Naive thymus-derived CD8-positive, alpha-beta T cell (primary cell): ENCODE measurements around the gene BCOR. TPM values are rescaled to one million over a fixed set of nuclear protein-coding genes. Genes with fewer than 3 reads are reported as not detected.
A peak's percentile ranks its signal among the peaks of the same experiment; 100 is the strongest.

Source experiments
- ATAC-seq, 2 donors: fragments of 150-1000 bp; cut with Tn5 transposase in 1 of 2; sonication (Bioruptor Pico), chemical (Tn5 transposase) in 1 of 2; 1 replicate in 1 of 2; 2 replicates in 1 of 2; pipeline ENCODE4 v1.10.0; 2021; ENCODE audit warnings: mild to moderate bottlenecking in 2 of 2, moderate library complexity in 2 of 2
- POLR2A ChIA-PET: fragments of 350-600 bp; sonication (Branson Sonifier 250); formaldehyde crosslinking; loops from one replicate; lab custom pipeline; 2021; ENCODE audit warnings: antibody characterized with exemption; lab: Charles Lee
- DNase-seq, 10 donors: peaks; one replicate each; pipeline versions ENCODE4 v3.0.0 to v3.0.0-alpha.2; 2020 to 2022
- H3K27ac Mint-ChIP-seq, 10 donors: one replicate each; pipeline ENCODE4 v1.8.0; 2020 to 2022; ENCODE audit warnings: mild to moderate bottlenecking in 10 of 10, mixed read lengths in 10 of 10, moderate library complexity in 4 of 10, inconsistent platforms in 1 of 10
- H3K27me3 Mint-ChIP-seq, 5 donors: one replicate each; pipeline ENCODE4 v1.8.0; 2021 to 2022; ENCODE audit warnings: mixed read lengths in 5 of 5
- H3K36me3 Mint-ChIP-seq, 3 donors: one replicate each; pipeline ENCODE4 v1.8.0; 2020 to 2022; ENCODE audit warnings: mixed read lengths in 3 of 3, mild to moderate bottlenecking in 2 of 3, inconsistent platforms in 1 of 3
- H3K4me1 Mint-ChIP-seq, 4 donors: one replicate each; pipeline ENCODE4 v1.8.0; 2021 to 2022; ENCODE audit warnings: mixed read lengths in 4 of 4
- H3K4me3 Mint-ChIP-seq, 10 donors: one replicate each; pipeline ENCODE4 v1.8.0; 2020 to 2022; ENCODE audit warnings: mild to moderate bottlenecking in 10 of 10, mixed read lengths in 10 of 10, moderate library complexity in 6 of 10, inconsistent platforms in 1 of 10
- H3K9me3 Mint-ChIP-seq, 9 donors: one replicate each; pipeline ENCODE4 v1.8.0; 2020 to 2022; ENCODE audit warnings: mixed read lengths in 9 of 9, mild to moderate bottlenecking in 3 of 9, inconsistent platforms in 1 of 9, moderate library complexity in 1 of 9
- polyA plus RNA-seq, 3 donors: library from polyadenylated mRNA; unstranded; fragments of 300-500 nt; fragmentation: Illumina TruSeq; gene quantifications; one replicate each; pipeline ENCODE4 v1.2.3, GENCODE V29; 2021
- total RNA-seq, 8 experiments: library from RNA in 2 of 8; stranded (reverse) in 2 of 8; gene quantifications; one replicate each; pipeline ENCODE4 v1.2.3 and lab custom pipeline; 2021 to 2026

The BCOR gene
- total and polyA plus RNA-seq, 5 experiments from 2014 or later = 2.5 to 35.9 (median 7.7) TPM

DNA sequence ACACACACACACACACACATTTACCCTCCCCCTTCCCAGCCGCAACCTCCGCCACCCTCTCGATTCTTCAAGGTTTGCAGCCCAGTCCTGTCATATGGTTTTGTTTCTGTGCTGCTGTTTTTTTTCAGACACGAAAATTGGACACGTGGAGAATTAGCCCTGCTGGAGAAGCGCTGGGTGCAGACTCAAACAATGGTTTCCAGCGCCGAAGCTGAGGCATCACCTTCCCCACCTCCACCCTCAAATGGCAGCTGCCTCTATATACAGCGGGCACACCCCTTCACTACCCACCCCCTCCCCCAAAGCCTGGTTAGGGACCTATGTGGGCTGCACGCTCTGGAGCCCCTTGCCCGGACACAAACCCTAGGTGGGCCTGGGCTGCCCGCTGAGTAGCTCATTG, 87.9 kb downstream of the BCOR start:
- Mint-ChIP-seq H3K36me3 (no peaks in the 10 kb centered on the region), H3K27ac (peak overlapping the region in 1 of 10 donors; percentile 63), H3K4me1 (peaks cover 14 to 51% (median 38%) of the 10 kb centered on the region in 4 donors), H3K27me3 (peaks cover 4 to 25% (median 14%) of the 10 kb centered on the region in 5 donors), H3K9me3 (peaks cover 0 to 2% (median 0%) of the 10 kb centered on the region in 9 donors), H3K4me3 (peak overlapping the region; percentile 52 to 74 (median 62))
- DNase-seq (no peak), ATAC-seq (no peak)
- POLR2A ChIA-PET = interaction anchor here (0.7 to 1.8 kb wide), 2 partner anchors 12 to 159 kb away, joined by 3 to 5 read pairs; no protein-coding TSS in a partner anchor

DNA sequence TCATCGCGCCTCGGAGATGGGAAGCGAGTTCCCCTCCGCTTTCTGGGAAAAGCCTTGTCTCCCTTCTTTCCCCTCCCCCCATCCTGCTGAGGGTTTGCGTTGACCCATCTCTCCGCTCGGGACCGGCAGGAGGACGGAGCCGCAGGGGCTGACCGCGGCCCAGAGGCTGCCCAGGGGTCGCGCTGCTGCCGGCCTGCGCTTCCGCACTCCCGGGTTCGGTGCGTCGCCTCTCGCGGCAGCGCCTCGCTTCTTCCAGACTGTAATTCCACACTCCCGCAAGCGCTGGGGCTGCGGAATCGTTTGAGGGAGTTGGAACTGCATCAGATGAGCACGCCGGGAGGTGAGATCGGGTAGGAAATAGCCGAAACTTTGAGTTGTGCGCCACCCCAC, 88.3 kb downstream of the BCOR start:
- Mint-ChIP-seq H3K27me3 (peaks cover 4 to 25% (median 14%) of the 10 kb centered on the region in 5 donors), H3K4me1 (peaks cover 14 to 51% (median 39%) of the 10 kb centered on the region in 4 donors), H3K27ac (no peak overlapping the region), H3K4me3 (peak overlapping the region in 9 of 10 donors; percentile 52 to 82 (median 68)), H3K36me3 (no peaks in the 10 kb centered on the region), H3K9me3 (peaks cover 0 to 2% (median 0%) of the 10 kb centered on the region in 9 donors)
- POLR2A ChIA-PET = interaction anchor here (0.7 kb wide), 1 partner anchor 13 kb away, joined by 3 read pairs; no protein-coding TSS in a partner anchor
- ATAC-seq = no peak
- DNase-seq = no peak

GRCh38 chrX:40008791-40009461, 88.8 kb downstream of the BCOR start:
- peaks cover 4 to 25% (median 14%) of the 10 kb centered on the region in 5 donors for H3K27me3 Mint-ChIP-seq
- DNase-seq (no peak), ATAC-seq (no peak)
- H3K4me3 Mint-ChIP-seq = peak overlapping the region; percentile 55 to 82 (median 71)
- no peak overlapping the region for H3K27ac Mint-ChIP-seq
- peaks cover 0 to 2% (median 0%) of the 10 kb centered on the region in 9 donors for H3K9me3 Mint-ChIP-seq
- H3K36me3 Mint-ChIP-seq = no peaks in the 10 kb centered on the region
- POLR2A ChIA-PET = no interaction called here
- H3K4me1 Mint-ChIP-seq = peaks cover 14 to 51% (median 40%) of the 10 kb centered on the region in 4 donors

GRCh38 chrX:40007756-40008705, 89.7 kb downstream of the BCOR start:
- Mint-ChIP-seq H3K9me3 (peaks cover 0 to 2% (median 0%) of the 10 kb centered on the region in 9 donors), H3K27ac (no peak overlapping the region), H3K27me3 (peaks cover 4 to 25% (median 15%) of the 10 kb centered on the region in 5 donors), H3K4me3 (peak overlapping the region in 7 of 10 donors; percentile 10 to 73 (median 49)), H3K36me3 (no peaks in the 10 kb centered on the region), H3K4me1 (peaks cover 14 to 51% (median 40%) of the 10 kb centered on the region in 4 donors)
- POLR2A ChIA-PET = no interaction called here
- no peak for DNase-seq
- ATAC-seq = no peak

GRCh38 chrX:40007131-40007755, 90.5 kb downstream of the BCOR start:
- ATAC-seq = no peak
- Mint-ChIP-seq H3K36me3 (no peaks in the 10 kb centered on the region), H3K4me1 (peaks cover 12 to 45% (median 37%) of the 10 kb centered on the region in 4 donors), H3K27ac (no peak overlapping the region), H3K4me3 (peak overlapping the region in 3 of 10 donors; percentile 10 to 72 (median 71)), H3K27me3 (peaks cover 4 to 25% (median 14%) of the 10 kb centered on the region in 5 donors), H3K9me3 (peaks cover 0 to 2% (median 0%) of the 10 kb centered on the region in 9 donors)
- POLR2A ChIA-PET = interaction anchor here (1.4 to 1.6 kb wide), 2 partner anchors 90 to 169 kb away, joined by 3 to 7 read pairs; no protein-coding TSS in a partner anchor
- no peak for DNase-seq

DNA sequence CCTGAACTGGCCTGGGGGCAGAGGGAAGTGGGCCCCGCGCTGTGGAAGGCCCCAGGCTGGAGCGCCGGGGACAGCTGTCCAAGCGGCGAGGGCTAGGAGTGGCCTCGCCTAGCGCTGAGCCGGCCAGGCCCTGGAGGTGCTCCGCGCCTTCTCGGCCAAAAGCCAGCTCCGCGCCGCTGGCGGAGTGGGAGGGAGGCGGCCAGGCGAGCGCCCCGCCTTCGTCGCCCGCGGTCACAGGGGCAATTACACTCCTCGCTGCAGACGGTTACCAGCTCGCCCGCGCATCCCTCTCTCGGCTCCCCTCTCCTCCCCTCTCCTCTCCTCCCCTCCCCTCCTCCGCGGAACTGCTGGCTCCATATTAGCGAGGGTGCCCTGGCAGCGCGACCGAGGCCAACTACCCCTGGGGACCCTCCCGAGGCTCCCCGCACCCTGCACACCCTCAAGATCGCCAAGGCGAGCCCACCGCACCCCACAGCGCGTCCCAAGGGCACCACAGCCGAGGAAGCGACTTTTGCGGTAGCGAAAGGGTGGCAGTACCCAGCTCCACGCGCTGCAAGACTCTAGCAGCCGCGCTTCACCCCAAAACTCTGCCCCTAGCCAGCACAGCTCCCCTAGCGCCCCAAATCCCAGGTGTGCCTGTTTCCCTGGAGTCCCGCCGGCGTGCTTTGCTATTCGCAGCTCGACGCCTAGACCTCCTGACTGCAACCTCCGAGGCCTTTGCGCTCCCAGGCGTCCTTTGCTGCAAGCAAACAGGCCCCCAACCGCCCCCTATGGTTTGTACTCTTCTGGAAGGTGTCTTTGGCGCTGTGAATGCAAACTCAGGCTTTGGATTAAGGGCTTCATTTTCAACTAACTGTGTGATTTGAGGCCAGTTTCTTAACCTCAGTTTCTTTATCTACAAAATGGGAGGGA, 91.4 kb downstream of the BCOR start:
- no peaks in the 10 kb centered on the region for H3K36me3 Mint-ChIP-seq
- H3K9me3 Mint-ChIP-seq = peaks cover 0 to 2% (median 0%) of the 10 kb centered on the region in 9 donors
- H3K27ac Mint-ChIP-seq = peak overlapping the region in 1 of 10 donors; percentile 29
- DNase-seq = peak in 2 of 10 donors; percentile 21 to 24
- peak; percentile 42 to 43 for ATAC-seq
- peaks cover 12 to 38% (median 31%) of the 10 kb centered on the region in 4 donors for H3K4me1 Mint-ChIP-seq
- peaks cover 4 to 25% (median 14%) of the 10 kb centered on the region in 5 donors for H3K27me3 Mint-ChIP-seq
- POLR2A ChIA-PET = interaction anchor here (1.4 to 1.6 kb wide), 2 partner anchors 91 to 170 kb away, joined by 3 to 7 read pairs; no protein-coding TSS in a partner anchor
- peak overlapping the region; percentile 4 to 78 (median 62) for H3K4me3 Mint-ChIP-seq

GRCh38 chrX:40005292-40006011, 92.3 kb downstream of the BCOR start:
- POLR2A ChIA-PET = interaction anchor here (0.7 to 1.6 kb wide), 3 partner anchors 9 to 171 kb away, joined by 3 to 7 read pairs (median 3); no protein-coding TSS in a partner anchor
- ATAC-seq = peak; percentile 60 to 62
- Mint-ChIP-seq H3K4me3 (peak overlapping the region; percentile 70 to 91 (median 84)), H3K27me3 (peaks cover 4 to 25% (median 14%) of the 10 kb centered on the region in 5 donors), H3K9me3 (peaks cover 0 to 2% (median 0%) of the 10 kb centered on the region in 9 donors), H3K27ac (peak overlapping the region in 4 of 10 donors; percentile 53 to 92 (median 76)), H3K36me3 (no peaks in the 10 kb centered on the region), H3K4me1 (peaks cover 7 to 30% (median 22%) of the 10 kb centered on the region in 4 donors)
- DNase-seq = peak in 1 of 10 donors; percentile 18

- Mint-ChIP-seq H3K4me1 (peaks cover 5 to 24% (median 17%) of the 10 kb centered on the region in 4 donors), H3K27me3 (peaks cover 4 to 21% (median 14%) of the 10 kb centered on the region in 5 donors), H3K27ac (peak overlapping the region in 2 of 10 donors; percentile 47 to 92), H3K36me3 (no peaks in the 10 kb centered on the region), H3K9me3 (peaks cover 0 to 2% (median 0%) of the 10 kb centered on the region in 9 donors), H3K4me3 (peak overlapping the region in 9 of 10 donors; percentile 24 to 84 (median 44))
- ATAC-seq (peak; percentile 22 to 25), DNase-seq (peak in 1 of 10 donors; percentile 32)
- POLR2A ChIA-PET = interaction anchor here (0.7 kb wide), 2 partner anchors 9 to 95 kb away, joined by 3 read pairs; no protein-coding TSS in a partner anchor
These were observed 92.9 kb downstream of the BCOR start for GRCh38 chrX:40004921-40005291.

DNA sequence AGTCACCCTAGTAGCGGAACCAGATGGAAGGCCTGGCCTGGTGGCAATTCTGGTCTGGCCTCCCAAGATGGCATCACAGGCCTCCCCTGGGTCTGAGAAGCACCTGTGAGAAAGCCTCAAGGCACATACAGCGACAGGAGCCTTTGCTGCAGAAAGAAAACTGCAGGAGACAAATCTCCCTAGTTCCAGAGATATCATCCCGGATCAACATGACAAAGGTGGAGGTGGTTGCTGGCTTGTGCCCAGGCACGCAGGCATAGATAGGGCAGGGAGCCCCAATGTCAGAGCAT, 93.6 kb downstream of the BCOR start:
- peaks cover 0 to 2% (median 0%) of the 10 kb centered on the region in 9 donors for H3K9me3 Mint-ChIP-seq
- H3K36me3 Mint-ChIP-seq = no peaks in the 10 kb centered on the region
- ATAC-seq = no peak
- H3K4me3 Mint-ChIP-seq = peak overlapping the region in 4 of 10 donors; percentile 36 to 84 (median 54)
- peaks cover 4 to 18% (median 12%) of the 10 kb centered on the region in 5 donors for H3K27me3 Mint-ChIP-seq
- H3K4me1 Mint-ChIP-seq = peaks cover 3 to 20% (median 13%) of the 10 kb centered on the region in 4 donors
- no peak overlapping the region for H3K27ac Mint-ChIP-seq
- POLR2A ChIA-PET = no interaction called here
- DNase-seq = no peak

- H3K9me3 Mint-ChIP-seq = peaks cover 0 to 2% (median 0%) of the 10 kb centered on the region in 9 donors
- no peak overlapping the region for H3K4me3 Mint-ChIP-seq
- H3K36me3 Mint-ChIP-seq = no peaks in the 10 kb centered on the region
- peaks cover 2 to 15% (median 11%) of the 10 kb centered on the region in 4 donors for H3K4me1 Mint-ChIP-seq
- peaks cover 4 to 24% (median 12%) of the 10 kb centered on the region in 5 donors for H3K27me3 Mint-ChIP-seq
- no peak overlapping the region for H3K27ac Mint-ChIP-seq
- DNase-seq (no peak), ATAC-seq (no peak)
- POLR2A ChIA-PET = no interaction called here
These were observed 94.1 kb downstream of the BCOR start for GRCh38 chrX:40003428-40004245.
